ENCODE results near the gene HOXC13. TPM values are rescaled to one million over a fixed set of nuclear protein-coding genes. Genes with fewer than 3 reads are reported as not detected.

Gene HOXC13
- total RNA-seq, 1 donor from 2014 or later = not detected

DNA sequence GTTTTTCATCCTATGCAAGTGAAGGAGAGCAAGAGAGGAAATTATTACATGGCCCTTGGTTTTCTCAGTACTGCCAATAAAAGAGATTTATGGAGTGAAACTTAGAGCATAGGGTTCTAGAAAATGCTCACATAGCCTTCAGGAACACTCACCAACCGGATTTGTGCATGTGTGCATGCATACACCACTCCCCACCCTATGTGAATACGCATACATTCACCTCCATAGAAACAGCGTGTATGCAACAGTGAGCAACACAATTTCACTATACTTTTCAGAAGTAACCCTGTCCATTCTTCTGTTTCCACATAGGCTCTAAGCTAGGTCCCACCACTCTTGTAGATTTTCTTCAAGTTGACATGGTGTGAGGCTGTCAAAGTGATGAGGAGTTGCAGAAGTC is 31.5 kb upstream of the HOXC13 start:
- no peak overlapping the region for H3K27ac ChIP-seq
- no peaks in the 10 kb centered on the region for H3K9me3 ChIP-seq
- no peaks in the 10 kb centered on the region for H3K36me3 ChIP-seq
- H3K4me3 ChIP-seq = no peak overlapping the region
- no peak for TF ChIP-seq POLR2A (IDR thresholded peaks at IDR 0.05)
- no peak for TF ChIP-seq POLR2AphosphoS5 (IDR thresholded peaks at IDR 0.05; ENCODE audit: insufficient read depth in 1 of 2, low read depth in 1 of 2)
- TF ChIP-seq, protein P1, sequence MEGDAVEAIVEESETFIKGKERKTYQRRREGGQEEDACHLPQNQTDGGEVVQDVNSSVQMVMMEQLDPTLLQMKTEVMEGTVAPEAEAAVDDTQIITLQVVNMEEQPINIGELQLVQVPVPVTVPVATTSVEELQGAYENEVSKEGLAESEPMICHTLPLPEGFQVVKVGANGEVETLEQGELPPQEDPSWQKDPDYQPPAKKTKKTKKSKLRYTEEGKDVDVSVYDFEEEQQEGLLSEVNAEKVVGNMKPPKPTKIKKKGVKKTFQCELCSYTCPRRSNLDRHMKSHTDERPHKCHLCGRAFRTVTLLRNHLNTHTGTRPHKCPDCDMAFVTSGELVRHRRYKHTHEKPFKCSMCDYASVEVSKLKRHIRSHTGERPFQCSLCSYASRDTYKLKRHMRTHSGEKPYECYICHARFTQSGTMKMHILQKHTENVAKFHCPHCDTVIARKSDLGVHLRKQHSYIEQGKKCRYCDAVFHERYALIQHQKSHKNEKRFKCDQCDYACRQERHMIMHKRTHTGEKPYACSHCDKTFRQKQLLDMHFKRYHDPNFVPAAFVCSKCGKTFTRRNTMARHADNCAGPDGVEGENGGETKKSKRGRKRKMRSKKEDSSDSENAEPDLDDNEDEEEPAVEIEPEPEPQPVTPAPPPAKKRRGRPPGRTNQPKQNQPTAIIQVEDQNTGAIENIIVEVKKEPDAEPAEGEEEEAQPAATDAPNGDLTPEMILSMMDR (IDR thresholded peaks at IDR 0.05) = no peak
- no peak for DNase-seq (ENCODE audit: extremely low spot score in 2 of 2)
- no peaks in the 10 kb centered on the region for H3K27me3 ChIP-seq
- H3K4me1 ChIP-seq = no peaks in the 10 kb centered on the region
- intact Hi-C loops (cut with DNase I) = no loop called here

DNA sequence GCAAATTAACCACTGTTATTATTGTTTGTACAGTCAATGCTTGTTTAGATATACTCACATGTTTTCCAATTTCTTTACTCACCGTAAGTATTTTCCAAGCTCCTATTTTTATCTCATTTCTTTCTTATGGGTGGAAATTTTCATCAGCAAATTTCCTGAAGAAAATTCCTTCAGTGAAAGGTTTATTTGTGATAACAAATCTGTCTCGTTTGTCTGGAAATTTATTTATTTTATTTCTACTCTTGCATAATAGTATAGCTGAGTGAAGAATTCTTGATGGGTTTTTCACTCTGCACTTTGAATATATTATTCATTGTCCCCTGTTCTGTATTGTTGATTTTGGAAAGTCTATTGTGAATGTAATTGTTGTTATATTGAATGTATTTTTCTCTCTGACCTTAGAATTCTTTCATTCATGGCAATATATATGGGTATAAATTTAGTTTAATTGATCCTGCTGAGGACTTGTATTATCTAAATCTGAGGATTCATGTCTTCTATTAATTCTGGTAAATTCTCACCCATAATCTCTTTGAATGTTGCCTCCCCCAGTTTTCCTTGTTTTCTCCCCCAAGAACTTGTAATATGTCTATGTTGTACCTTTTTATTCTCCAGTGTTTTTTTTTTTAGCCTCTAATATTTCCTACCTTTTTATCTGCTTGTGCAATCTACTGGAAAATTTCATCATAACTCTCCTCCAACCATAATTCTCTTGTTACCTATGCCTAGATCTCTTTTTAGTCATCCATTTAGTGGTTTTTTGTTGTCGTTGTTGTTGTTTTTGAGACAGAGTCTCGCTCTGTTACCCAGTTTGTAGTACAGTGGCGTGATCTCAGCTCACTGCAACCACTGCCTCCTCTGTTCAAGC is 21.6 kb upstream of the HOXC13 start:
- TF ChIP-seq POLR2AphosphoS5 (IDR thresholded peaks at IDR 0.05; ENCODE audit: insufficient read depth in 1 of 2, low read depth in 1 of 2) (no peak), POLR2A (IDR thresholded peaks at IDR 0.05) (no peak)
- TF ChIP-seq, protein P1 (IDR thresholded peaks at IDR 0.05) = no peak
- Histone ChIP-seq H3K27me3 (no peaks in the 10 kb centered on the region), H3K4me3 (no peak overlapping the region), H3K9me3 (no peaks in the 10 kb centered on the region), H3K27ac (no peak overlapping the region), H3K4me1 (no peaks in the 10 kb centered on the region), H3K36me3 (no peaks in the 10 kb centered on the region)
- no peak for DNase-seq (ENCODE audit: extremely low spot score in 2 of 2)
- intact Hi-C loops (cut with DNase I) = no loop called here

DNA sequence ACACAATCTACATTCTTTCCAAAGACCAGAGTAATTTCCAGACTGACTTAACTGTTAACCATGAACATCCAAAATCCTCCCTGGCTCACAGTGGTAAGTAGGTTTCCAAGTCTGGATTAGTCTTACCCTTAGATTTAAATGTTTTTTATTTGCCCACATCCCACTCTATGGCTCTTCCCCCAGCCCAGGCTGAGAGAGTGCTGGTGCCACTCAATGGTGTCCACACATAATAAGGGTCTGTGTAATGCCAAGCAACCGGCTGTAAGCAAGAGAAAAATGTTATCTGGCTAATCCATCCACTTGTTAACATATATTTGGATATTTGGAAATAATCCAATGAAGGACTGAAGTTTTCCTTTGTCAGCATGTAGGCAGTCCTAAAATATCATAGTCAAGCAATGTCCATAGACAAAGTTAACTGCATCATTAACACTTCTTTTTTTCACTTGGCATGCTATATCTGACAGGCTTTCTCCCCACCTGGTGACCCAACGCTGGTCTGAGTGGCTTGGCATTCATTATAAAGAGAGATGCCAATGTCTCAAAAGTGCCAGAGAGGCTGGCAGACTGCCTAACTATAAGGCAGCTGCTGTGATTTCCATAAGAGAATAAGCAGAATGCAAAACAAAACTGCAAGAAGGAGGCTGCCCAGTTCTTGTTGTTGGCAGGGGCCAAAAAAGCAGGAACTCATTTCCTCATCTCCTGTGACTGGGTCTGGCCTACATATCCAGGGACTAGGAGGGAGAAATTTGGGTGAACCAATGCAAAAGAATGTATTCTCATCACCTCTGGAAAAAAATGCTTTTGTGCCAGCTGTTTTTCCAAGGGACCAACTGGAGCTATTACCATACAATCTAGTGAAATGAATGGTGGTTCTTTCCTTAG is 13.9 kb upstream of the HOXC13 start:
- Histone ChIP-seq H3K27me3 (peaks cover 8% of the 10 kb centered on the region), H3K4me1 (no peaks in the 10 kb centered on the region), H3K4me3 (no peak overlapping the region), H3K36me3 (no peaks in the 10 kb centered on the region), H3K9me3 (no peaks in the 10 kb centered on the region), H3K27ac (no peak overlapping the region)
- DNase-seq (ENCODE audit: extremely low spot score in 2 of 2) = no peak
- intact Hi-C loops (cut with DNase I) = no loop called here
- TF ChIP-seq, protein P1 (IDR thresholded peaks at IDR 0.05) = no peak
- TF ChIP-seq POLR2AphosphoS5 (IDR thresholded peaks at IDR 0.05; ENCODE audit: insufficient read depth in 1 of 2, low read depth in 1 of 2) (no peak), POLR2A (IDR thresholded peaks at IDR 0.05) (no peak)

DNA sequence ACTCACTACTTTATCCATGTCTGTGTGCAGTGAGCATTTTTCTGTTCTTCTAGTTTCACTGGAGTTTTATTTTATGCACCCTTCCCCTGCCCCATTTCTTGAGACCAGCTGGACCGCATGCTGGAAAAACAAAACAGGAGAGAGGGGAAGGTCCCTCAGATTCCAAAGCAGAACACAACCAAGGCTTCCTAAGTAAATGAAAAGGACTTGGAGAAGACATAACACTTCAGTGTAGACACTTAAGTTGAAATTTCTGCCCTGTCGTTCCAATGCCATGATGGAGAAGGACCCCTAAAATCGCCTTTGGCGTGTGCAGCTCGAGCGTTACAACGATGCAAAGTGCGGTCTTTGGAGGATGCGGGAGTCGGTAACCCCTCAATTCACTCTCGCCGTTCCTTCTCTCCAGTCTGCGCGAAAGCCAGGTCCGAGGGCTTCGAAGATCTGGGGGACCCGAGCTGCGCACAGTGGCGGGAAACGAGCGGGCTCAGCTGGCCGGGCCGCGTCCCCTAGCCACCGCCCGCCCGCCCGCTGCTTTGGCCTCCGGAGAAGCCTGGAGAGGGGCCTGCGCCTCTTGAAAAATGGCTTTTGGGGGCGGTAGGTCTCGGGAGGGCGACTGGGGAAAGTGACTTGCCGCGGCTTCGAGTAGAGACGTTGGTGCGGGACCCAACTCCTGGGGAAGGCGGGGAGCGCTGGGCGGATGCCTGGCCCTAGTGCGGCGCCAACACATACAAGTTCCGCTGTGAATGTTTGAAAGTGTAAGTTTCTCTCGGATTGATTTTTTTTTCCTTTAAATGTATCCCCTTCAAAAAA is 11.2 kb upstream of the HOXC13 start:
- TF ChIP-seq POLR2AphosphoS5 (IDR thresholded peaks at IDR 0.05; ENCODE audit: insufficient read depth in 1 of 2, low read depth in 1 of 2) (no peak), POLR2A (IDR thresholded peaks at IDR 0.05) (no peak)
- TF ChIP-seq, protein P1 (IDR thresholded peaks at IDR 0.05) = no peak
- no peak overlapping the region for H3K4me3 ChIP-seq
- intact Hi-C loops (cut with DNase I) = no loop called here

More for the DNA sequence above, 11.2 kb upstream of the HOXC13 start:
- Histone ChIP-seq H3K36me3 (no peaks in the 10 kb centered on the region), H3K27me3 (peaks cover 8% of the 10 kb centered on the region), H3K9me3 (no peaks in the 10 kb centered on the region), H3K4me1 (no peaks in the 10 kb centered on the region), H3K27ac (no peak overlapping the region)
- DNase-seq (ENCODE audit: extremely low spot score in 2 of 2) = no peak
